DMS153 treated with DMSO at 0.1 percent for 48 hours (cell line): ENCODE results near the gene RTL9.
"Not testable (repeated sequence)": the region's sequence is repeated elsewhere in the genome, so short reads cannot be mapped to it uniquely, and the experiment has no call there.

Source experiments
- DNase-seq: peaks from one replicate; lab custom pipeline; 2025; ENCODE audit not compliant: unreplicated experiment; lab: John Stamatoyannopoulos, UW

Gene RTL9

DNA sequence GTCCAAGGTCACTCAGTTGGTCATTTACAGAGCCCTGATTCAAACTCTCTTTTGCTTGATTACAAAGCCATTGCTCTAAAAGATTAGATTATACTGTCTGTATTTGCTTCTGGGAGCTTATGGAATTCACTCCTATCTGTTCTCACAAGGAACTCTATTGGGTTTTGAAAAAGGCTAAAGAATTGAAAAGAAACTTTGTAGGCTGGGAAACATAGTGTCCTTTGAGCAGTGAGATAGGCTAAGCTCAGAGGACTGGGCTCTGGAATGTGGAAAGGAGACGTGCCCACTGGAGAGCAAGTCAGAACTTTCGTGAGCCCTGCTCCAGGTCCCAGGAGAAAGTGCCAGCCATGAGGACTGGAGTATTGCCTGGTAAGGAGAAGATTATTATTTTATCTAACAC is at the start of gene RTL9:
RTL9 (plus strand) TSS at position 301 of the 400 bp plus-strand sequence. CDS start 91,770 bp downstream, outside the sequence.
- no peak for DNase-seq

DNA sequence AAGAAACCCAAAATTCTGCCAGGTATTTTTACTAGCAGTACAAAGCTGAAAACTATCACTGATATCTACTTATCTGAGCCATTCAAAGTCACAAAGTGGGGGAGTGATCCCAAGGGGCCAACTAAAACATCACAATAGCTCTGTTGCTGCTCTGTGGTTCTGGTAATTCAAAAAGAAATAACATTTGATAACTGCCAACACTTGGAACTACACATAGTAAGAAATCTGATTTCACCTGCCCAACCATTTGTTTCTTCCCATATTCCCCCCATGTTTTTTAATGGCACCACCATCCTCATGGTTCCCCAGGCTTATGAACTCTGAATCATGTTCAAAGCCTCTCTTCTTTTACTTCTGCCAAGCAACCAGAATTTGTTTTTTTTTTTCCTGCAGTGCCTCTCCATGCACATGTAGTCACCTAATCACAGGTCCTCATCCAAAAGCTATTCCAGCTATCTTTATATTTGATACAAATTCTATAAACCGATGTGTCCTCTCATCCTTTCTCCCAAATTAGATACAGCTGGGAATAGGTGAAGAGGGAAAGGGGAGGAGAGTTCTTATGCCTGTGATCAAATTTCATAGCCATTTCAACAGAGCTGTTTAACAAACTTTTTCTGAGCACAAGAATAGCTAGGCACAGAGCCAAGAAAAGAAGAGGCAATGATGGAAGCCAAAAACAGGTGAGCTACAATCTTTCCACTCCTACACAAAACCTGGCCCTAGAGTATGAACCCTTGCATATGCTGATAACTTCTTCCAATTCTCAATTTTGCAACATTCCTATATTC is 48.5 kb upstream of the RTL9 start:
- no peak for DNase-seq

DNA sequence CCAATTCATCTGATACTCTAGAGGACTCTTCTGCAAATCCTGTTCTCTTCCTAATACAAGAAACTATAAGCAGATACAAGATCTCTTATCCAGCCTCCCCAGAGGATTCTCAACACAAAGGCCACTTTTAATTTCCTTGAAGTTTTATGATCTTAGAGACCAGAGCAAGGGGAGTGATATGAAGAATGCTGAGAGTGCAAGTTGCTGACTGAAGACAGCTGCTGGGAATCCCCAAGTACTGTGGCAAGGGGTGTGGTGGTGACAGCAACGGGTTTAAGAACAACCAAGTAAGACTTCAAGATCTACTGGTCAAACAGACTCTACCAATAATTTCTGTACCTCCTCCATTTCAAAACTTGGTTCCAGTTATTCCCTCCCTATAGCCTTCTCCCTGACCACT is 47.8 kb upstream of the RTL9 start:
- DNase-seq: no peak

DNA sequence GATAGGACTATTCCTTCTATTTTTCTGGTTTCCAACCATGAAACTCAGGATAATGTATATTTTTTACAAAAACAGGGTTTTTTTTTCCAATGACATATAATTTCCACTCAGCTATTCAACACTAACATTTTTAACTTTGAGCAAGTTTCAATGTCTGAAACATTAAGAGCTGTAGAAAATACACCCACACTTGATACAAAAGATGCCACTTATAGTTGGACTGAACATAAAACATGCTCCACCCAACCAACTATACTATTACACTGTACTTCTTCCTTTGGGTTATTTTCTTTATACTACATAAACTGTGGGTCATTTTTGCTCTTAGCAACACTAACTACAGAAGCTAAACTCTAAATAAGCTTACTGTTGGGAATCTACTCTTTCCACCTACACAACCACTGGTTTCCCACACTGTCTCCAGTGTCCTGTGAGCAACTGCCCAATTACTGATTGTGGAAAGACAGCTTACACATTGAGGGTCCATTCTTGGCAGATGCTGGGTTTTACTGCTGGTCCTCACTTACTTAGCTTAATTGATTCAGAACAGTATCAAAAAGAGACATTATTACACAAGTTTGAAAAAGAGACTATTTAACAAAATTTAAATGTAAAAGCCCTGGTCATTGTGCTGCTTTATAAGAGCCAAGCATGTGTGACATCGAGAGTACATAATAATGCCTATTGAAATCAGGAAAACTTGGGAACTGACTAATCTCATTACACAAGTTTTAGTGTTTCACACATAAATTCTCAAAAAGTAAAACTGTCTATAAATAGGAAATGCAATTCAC is 47.0 kb upstream of the RTL9 start:
- no peak for DNase-seq

DNA sequence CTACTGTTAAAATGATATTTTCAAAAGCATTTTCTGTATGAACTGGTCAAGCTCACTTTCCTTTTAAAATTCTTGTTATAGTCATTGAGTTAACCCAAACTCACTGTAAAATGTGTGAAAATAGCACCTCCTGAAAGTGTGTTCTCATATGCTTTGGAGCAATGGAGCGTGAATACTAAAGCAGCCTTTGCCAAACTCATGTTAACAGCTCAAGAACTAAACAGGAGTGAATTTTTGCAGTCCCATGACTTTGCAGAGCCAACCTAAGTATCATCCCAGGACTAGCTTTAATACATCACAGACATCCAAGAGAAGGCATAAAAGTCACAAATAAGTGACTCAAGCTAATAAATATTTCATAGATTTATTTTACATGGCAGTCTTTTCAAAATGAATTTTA is 43.1 kb upstream of the RTL9 start:
- no peak for DNase-seq

DNA sequence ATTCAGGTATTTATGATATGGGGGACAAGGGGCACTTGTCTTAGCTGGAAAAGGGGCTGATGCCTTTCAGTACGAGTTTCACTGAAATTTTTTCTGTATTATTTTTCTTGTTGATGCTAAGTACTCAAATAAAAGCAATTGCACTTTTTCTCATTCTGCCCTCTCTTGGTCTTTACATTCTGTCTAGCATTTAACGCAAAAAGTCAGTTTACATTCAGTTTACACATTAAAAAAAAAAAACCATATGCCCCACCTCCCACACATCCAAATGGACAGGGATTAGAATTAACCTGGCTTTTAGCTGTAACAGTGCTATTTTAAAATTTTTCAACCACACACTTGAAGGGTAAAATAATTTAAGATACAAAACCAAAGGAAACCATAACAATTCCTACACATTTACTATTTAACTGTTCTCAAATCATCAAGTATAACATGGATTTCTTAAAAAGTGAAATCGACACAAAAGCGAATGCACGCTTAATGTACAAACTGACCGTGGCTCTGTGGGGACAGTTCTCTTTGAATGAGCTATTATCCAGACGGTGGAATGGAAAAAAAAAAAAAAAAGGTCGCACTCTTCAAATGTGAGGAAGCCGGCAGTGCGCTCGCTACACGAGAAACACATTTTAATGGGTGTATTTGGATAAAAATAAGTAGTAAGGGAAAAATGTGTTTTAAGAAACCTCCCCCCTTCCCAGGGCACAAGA is 42.1 kb upstream of the RTL9 start:
- DNase-seq: no peak

DNA sequence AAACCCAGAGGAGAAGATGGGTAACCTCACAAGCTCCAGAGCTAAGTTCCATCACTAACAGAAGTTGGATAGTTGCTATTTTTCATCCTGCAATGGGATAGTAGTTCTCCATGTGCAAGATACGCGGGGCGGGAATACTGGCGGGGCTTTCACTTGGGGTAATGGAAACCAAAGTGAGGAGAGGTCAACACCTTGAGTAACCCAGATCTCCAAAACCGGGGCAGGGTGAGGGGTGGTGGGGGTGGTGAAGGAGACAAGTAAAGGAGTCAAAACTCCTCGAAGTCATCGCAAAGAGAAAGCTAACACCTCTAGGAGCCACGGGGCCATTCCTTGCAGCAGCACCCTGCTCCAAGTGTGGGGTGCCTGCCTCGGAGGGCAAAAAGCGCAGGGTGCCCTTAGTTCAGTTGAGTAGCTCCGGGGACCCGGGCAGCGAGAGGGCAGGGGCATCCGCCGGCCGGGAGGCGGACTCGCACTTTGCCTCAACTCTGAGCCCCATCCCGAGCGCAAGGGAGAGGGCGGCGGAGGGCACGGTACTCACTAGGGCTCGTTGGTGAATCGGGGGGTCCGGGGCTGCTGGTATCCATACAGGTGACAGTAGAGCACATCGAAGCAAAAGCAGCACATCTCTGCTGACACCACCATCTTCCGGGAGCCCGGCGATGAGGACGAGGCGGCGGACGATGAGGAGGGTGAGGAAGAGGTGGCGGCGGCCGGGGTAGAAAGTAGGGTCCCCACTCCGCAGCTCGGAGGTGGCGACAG is 41.4 kb upstream of the RTL9 start:
- DNase-seq: no peak

DNA sequence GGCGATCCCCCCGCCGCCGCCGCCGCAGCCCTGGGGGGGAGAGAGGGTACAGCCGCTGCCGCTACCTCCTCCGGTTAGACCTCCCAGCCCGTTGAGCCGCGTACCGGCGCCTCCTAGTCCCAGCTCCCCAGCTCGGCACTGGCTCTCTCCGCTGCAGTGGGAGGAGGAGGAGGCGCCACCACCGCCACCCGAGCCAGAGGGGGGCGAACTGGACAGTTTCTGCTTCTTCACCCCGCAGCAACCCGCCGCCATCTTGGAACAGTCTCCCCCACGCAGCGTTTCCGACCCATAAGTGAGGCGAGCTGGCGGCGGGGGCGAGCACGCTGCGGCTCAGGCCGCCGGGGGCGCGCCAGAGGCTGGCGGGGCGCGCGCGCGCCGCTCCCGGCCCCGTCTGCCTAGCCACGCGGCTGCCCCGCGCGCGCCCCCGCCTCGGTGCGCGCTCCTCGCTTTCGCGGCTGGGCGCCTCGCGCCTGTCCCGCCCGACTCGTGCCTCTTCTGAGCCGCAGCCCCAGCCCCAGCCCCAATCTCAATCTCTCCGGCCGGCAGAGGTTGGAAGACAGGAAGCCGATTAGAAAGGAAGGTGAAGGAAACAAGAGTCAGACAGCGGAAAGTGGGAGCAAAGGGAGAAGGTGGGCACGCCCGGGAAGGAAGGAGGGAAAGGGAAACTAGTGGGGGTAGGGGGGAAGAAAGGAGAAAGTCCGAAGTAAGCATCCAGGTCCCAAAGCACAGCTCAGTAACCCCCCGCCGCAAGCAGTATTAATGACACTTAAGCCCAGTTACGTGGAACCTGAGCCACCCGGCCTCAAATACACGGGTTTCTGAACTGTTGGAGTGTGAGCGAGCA is 40.6 kb upstream of the RTL9 start, which contains the start of gene AMMECR1:
AMMECR1 (minus strand) TSS at position 266 of the 844 bp plus-strand sequence; CDS start at position 252, 14 bp downstream.
- DNase-seq: peak; percentile 24

DNA sequence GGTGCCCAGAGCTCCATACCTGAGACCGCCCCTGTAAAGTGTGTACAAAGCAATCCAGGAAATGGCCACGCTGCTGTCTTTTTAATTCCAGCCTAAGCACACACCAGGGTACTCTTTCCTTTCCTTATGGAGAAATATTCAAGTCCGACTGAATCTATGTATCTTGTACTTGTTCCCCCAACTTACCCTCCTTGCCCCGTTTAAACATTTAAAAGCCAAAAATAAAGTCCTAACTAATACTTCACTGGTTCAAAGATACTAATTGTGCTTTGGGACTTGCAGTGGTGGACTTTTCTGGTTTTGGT is 40.0 kb upstream of the RTL9 start:
- no peak for DNase-seq

DNA sequence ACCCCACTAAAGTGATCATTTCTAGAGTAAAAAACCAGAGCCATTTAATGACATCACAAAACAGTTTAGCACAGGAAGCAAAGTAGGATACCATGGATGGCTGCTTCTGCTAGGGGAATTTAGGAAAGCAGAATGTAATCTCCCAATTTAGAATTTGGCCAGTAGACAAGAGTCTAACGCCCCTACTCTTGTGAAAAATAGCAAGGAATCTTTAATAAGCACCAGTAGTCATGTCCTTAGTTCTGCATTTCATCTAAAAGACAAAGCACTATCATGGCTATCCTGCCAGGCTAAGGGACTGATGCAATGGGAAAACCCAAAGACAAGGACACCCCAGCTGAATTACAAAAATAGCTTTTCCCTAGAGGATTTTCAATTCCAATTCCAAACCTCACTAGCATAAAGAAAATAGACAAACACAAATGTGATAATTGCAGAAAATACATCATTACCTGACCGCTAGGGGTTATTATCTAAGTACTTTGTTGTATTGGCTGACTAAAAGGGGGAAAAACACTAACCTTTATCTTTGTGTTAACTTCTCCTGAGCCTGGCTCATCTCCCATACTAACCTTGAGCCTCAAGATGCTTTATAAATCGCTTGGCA is 38.2 kb upstream of the RTL9 start:
- DNase-seq: no peak

DNA sequence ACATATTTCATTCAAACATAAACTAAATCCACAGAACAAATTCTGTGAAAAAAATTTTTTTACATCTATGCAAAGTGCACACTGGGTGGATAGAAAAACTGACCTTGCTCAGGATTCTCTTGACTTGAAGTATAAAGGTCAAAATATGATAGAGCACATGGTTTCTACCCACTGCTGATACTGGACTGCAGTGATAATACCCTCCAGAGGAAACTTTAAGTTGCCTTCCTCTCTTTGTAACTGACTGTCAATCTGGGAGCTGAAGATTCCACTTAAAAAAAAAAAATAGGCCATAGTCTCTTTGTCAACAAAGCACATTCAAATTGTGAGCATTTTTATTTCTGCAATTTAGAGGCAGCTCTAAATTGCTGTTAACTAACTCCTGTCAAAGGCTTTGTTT is 37.6 kb upstream of the RTL9 start:
- DNase-seq: no peak

DNA sequence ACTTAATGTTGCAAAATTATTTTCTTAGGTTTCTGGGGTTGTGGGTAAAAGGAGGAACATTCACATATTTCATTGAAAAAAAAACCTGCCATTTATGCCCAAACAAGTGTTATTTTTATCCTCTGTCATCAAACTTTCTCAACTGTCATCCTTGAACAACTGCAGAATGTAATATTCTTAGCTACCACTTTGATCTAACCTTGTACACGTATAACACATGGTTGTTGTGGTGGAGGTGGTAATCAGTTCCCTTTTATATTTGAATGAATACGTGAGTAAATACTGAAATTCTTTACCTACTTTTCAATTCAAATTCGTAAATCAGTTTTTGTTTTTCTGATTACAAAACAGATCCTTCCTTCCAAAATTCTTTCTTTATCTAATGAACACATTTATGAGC is 37.0 kb upstream of the RTL9 start:
- no peak for DNase-seq

DNA sequence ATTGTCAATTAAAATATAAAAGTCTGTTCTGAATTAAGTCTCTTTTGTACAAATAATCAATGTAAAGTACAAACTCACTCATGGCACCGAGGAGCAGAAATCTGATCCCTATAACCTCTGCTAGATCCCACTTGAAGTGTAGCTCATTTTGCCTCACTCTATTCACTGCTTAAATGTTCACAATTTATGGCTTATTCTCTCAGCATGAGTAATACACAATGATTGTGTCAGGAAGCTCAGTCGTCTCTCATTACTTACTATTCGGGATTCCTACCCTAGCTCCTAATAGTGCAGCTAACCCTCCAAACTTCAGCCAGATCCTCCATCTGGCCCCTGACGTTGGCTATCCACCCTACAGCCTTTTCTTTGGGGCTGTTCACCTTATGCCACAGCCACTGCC is 36.0 kb upstream of the RTL9 start:
- DNase-seq: peak; percentile 38

DNA sequence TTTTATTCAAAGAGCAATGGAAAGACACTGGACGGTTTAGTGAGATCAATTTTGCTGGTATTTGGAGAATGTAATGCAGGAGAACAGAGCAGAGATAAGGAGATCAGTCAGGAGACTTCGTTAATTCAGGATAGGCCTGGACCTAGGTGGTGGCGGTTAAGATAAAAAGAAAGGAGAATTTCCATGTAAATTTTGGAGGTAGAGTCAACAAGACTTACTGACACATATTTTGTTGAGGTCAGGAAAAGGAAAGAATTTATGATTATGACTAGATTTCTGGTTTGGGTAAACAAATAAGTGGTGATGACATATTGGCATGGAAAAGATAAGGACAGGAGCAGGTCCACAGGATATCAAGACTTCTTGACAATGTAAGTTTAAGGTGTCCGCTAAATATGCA is 31.9 kb upstream of the RTL9 start:
- no peak for DNase-seq

DNA sequence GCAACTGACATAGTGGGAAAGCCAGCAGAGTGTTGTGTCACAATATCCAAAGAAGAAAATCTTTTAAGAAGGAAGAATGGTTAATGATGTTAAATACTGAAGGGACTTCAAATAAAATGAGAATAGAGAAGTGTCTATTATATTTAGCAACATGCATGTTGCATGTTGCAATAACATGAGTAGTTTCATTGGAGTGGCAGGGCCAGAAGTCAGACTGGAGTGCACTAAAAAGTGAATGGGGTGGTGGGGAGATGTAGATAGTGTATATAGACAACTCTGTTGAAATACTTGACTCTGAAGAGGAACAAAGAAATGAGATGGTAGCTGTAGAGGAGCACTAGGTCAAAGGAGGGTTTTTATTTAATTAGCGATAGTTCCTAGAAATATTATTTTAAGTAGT is 31.3 kb upstream of the RTL9 start:
- DNase-seq: no peak

DNA sequence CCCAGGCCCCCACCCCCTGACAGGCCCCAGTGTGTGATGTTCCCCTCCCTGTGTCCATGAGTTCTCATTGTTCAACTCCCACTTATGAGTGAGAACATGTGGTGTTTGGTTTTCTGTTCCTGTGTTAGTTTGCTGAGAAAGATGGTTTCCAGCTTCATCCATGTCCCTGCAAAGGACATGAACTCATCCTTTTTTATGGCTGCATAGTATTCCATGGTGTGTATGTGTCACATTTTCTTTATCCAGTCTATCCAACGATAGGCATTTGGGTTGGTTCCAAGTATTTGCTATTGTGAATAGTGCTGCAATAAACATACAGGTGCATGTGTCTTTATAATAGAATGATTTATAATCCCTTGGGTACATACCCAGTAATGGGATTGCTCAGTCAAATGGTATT is 30.0 kb upstream of the RTL9 start:
- not testable (repeated sequence) for DNase-seq

DNA sequence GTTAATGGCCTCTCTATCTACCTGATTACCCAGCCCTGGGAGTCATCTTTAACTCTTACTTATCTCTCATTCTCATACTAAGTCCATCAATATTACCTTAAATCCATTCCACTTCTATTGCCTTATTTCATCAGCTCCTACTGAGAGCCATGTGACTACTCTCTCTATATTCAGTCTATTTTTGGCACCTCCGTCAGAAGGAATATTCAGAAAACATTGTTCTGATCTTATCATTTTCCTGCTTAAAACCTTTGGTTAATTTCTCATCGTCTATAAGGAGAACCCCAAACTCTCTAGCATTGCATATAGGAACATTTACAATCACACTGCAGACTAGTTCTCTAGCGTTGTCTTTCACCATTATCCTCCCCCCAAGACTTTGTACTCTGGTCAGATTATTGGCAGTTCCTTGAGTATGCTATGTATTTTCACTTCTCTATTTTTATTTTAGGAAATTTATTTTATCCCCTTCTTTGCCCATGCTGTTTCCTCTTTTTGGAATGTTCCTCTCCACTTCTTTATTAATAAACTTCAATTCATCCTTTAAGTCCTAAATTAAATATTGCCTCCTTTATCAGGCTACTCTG is 27.1 kb upstream of the RTL9 start:
- DNase-seq: no peak

DNA sequence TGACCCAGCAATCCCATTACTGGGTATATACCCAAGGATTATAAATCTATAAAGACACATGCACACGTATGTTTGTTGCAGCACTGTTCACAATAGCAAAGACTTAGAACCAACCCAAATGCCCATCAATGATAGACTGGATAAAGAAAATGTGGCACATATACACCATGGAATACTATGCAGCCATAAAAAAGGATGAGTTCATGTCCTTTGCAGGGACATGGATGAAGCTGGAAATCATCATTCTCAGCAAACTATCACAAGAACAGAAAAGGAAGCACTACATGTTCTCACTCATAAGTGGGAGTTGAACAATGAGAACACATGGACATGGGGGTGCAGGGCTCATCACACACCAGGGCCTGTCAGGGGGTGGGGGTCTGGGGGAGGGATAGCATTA is 25.2 kb upstream of the RTL9 start:
- DNase-seq: not testable (repeated sequence)

DNA sequence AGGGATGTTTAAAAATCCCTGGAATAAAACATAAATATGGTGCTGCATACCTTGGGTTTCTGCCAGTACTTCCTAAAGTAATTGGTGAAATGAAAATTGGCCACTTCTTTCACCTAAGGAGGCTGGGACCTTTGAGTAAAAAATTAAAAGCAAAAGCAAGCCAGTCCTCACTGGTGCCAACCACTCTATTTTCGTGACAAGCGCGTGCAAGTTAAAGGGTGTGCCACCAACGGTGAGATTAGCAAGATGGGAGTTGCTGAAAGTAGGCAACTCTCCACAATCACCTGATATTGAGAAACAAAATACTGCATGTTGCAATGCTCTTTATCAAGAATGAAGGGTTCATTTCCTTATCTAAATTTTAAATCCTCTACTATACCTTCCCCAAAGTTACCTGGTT is 19.7 kb upstream of the RTL9 start:
- DNase-seq: no peak
